Activated T-cell treated with anti-CD3 and anti-CD28 coated beads for 48 hours (primary cell): ENCODE measurements around the gene TLCD4.

Experiments used
- DNase-seq: peaks from one replicate; pipeline ENCODE4 v3.0.0-alpha.2; 2020; ENCODE audit warnings: low read depth

TLCD4 gene

DNA sequence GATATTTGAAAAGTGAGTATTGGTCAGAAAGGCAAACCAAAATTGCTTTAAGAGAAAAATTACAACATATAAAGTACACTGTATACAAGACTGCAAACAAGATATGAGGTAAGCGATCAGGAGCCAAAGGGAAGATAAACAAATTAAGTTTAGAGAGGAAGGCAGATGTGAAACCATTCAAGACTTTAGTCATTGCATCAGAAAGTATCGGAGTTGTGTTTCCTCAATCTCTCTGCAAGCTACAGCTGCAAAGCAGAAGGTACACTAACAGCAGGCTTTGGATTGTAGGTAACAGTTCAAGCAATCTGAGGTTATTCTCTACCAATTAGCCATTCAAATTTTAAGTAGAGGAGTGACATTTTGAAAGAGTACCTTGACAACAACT, 21.3 kb upstream of the TLCD4 start:
- no peak for DNase-seq

DNA sequence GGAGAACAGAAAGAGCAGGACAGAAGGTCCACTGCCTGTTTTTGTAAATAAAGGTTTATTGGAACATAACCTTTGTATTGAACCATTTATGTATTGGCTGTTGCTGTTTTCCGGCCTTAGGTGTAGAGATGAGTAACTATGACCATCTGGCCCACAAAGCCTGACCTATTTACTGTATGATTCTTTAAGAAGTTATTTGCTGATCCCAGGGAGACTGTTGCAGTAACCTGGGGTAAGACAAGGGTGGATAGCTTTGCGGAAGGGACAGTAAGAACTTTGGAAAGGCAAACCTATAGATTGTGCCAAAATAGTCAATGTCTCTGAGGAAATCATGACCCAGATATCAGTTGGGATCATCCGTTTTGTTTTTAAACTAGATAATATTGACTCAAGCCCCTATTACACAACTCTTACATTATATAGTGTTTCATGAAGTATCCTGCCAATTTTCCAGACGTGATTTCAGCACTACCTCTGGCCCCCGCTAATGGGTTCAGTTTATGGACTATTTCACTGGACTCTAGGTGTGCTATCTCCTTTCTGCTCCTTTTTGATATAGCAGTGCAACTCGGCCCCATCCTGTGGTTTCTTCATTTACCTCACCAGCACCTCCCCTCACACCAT, 20.8 kb upstream of the TLCD4 start:
- no peak for DNase-seq

DNA sequence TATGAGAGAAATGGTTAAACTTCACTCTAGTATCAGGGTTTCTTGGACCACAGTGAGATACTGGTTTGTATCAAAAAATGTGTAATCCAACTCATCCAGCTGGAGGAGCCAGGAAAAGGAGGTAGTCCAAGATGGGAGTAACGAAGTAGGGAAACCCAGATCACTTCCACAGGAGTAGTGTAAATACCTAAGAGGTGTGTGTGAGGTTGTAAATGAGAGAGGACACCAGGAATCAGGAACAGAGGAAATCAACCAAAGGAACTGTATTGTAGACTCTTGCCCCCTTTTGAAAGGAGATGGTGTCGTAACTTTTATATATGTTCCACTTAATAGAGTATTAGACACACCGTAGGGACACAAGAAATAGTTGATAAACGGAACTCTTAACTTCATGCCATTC, 19.7 kb upstream of the TLCD4 start:
- DNase-seq, result no peak

DNA sequence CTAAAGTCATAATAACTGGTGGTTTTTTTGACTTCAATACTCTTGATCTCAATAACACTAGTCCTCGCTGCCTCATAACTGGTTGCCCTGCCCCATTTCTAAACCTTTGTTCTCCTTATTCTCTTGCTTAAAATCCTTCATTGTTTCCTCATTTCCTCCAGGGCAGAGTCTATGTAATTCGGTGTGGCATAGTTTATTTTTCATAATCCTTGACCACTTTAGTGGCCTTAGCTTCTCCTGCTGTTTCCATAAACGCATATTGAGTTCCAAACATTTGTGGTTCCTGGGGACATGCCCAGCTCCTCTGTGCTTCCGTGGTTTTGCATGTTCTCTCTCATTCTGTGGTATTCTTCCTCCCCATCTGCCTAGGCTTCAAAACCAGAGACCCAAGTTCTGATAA, 19.0 kb upstream of the TLCD4 start:
- no peak for DNase-seq

DNA sequence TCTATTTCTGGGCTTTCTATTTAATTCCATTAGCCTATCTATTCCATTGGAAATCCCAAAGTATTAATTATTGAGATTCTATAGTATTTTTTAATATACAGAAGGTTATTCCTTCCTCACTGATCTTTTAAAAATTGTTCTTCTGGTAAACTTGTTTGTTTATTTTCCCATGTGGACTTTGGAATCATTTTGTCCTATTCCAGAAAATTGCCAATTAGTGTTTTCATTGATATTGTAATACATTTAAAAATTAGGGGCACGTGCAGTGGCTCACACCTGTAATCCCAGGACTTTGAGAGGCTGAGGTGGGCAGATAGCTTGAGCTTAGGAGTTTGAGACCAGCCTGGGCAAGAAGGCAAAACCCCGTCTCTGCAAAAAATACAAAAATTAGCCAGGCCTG, 8.4 kb upstream of the TLCD4 start:
- DNase-seq, result no peak

DNA sequence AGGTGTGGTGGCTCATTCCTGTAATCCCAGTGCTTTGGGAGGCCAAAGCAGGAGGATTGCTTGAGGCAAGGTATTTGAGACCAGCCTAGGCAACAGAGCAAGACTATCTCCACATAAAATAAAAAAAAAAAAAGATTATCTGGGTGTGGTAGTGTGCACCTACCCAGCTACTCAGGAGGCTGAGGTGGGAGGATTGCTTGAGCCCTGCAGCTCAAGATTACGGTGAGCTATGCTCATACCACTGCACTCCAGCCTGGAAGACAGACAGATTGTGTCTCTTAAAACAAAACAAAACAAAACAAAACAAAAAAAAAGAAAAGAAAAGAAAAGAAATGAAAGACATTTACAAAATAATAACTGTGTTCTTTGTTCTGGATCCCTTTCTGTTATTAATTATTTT, 6.1 kb upstream of the TLCD4 start:
- DNase-seq, result no peak

DNA sequence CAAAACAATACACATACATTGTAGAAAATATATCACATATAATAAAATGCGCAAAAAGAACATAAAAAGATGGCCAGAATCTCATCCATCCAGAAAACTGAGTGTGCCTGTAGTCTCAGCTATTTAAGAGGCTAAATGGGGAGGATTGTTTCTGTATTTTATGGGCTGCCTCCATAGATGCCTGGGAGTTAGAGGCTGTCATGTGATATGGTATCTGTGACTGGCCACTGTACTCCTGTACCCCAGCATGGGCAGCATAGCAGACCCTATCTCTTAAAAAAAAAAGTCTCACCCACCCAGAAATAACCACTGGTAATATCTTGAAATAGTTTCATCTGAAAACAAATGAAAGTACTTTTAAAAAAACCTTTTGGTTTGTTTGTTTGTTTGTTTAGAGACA, 3.5 kb upstream of the TLCD4 start:
- DNase-seq, result no peak

DNA sequence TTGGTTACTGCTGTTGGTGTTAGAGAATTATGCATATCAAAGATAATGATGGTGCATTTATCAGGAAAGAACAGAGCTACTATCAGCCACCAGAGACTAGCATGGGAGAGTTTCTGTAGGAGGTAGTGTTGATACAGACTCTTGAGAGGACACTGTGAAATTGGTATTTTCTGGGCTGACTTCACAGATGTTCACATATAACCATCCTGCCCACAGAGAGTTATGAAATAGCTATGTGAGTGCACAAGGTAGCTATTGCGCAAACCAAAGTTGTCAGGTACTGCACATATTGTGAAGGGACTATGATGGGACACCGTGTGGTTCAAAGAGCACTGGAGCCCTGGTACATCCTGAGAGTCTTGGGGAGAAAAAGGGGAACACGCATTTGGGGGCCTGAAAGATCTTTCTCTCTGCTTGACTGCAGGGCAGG, 1.4 kb upstream of the TLCD4 start:
- no peak for DNase-seq

DNA sequence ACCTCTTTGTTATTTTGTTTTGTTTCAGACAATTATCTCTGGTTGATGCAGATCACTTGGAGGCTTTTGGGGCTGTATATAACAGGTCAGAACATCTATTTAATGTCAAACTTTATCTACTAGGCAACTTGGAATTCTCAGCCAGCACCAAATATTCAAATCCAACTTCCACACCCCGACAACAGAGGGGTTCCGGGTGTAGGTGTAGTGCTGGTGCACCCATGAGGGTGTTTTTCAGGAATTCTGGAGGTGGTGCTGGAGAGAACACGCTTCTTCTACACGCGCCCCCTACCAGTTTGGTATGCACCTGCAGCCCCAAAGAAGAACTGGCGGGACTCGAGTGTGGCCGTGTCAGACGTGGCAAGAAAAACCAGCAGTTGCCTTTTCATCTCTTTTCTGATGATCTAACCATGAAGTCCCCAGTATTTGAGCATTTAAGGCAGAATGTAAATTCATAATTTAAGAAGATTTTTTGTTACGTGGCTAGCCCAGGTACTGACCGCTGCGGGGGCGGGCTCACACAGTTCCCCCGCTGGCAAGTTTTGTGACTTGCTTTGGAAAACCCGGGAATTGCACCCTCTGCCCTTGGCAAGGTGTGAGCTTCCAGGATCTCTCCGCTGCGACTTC, 462 bp upstream of the TLCD4 start:
- peak; percentile 23 for DNase-seq

DNA sequence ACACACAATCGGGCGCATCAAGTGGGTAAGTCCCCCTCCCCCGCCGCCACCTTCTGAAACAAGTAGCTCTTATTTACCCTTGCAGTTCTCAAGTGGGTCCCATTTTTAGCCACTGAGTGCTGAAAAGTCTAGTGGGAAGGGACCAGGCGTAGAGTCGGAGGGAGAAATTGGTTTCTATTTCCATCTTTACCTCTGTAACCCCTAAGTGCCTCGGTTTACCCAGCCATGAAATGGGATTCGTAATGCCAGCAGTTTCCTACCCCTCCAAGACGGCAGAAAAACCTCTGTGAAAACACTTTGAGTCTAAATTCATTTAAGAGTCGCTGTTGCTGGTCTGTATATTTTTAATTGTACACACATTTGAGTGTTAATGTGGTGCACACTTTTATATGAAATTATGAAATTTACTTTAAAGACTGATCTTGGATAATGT, 928 bp downstream of the TLCD4 start:
- DNase-seq, result no peak

DNA sequence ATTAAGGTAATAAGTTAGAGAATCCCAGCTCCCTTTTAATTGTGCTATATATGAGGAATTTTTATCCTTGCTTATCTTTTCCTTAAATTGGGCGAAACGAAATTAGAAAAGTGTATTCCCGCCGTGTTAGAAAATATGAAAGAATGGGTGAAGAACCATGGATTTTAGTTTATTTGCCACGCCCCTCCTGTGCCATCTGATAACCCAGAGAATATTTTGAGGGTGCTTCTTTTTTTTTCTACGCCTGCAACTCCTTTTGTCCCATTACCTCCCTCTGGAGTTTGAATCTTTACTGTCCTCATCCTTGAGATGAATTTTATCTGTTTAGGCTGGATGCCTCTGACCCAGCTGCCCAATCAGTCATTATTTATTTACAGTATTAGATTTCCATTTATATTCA, 1.6 kb downstream of the TLCD4 start:
- no peak for DNase-seq

DNA sequence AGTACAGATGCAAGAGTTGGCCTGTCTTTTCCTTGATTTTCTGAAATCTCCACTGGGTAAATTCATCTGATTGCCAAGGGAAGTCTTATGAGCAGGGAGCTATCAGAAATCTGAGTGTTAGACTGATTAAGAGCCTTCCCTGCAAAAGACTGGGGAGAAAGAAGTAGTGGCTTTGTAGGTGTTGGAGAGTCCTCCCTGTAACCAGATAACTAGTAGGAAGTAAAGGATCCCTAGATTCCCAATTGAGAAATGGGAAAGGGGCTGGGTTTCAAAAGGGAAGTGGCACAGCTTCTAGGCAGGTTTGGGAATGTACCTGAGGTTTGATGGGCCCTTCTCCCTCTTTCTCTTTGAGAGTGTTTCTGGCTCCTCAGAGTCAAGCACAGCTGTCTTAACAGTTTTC, 2.1 kb downstream of the TLCD4 start:
- no peak for DNase-seq

DNA sequence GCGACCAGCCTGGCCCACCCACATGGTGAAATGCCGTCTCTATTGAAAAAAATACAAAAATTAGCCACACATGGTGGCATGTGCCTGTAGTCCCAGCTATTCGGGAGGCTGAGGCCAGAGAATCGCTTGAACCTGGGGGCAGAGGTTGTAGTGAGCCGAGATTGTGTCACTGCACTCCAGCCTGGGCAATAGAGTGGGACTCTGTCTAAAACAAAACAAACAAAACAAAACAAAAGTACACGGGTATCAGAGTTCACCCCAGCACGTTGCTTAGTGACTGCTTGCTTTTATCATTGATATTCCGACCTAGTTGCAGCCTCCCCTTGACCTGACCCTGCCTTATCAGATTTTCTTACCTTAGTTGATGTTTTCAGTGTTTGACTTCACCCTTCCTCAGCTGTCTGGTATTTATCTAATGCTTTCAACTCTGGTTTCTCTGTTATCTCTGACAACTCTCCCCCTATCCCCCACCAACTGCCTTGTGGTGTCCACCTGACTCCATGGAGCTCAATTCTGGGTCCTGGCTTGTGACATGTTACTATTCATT, 5.1 kb downstream of the TLCD4 start:
- no peak for DNase-seq

DNA sequence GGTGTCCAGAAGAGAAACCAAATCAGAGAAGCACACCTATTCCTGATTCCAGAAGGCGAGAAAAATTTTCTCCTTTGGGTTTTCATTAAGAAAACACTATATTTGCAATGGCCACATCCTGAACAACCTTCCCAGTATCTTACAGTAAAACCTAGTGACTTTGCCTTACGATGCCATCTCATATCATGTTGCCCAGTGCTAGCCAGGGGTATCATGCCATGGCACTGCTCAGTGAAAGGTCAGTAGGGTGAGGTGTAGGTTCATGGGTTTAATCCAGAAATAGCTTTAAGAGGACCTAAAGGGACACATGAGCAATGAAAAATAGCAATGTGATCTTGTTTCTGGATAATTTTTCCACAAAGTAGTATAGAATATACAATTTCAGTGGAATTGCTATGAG, 7.2 kb downstream of the TLCD4 start:
- no peak for DNase-seq

DNA sequence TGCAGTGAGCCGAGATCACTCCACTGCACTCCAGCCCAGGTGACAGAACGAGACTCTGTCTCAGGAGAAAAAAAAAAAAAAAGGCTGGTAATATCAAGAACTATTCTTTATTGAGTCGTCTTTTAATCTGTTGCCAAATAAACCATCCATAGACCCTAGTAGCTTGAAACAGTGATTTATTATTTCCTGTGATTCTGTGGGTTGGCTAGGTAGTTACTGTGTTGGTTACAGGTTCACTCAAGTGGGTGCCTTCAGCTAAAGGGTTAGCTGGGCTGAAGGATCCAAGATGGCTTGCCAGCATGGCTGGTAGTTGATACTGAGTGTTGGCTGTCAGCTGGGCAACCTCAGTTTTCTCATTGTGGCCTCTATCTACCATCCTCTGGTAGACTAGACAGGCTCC, 9.2 kb downstream of the TLCD4 start:
- DNase-seq, result no peak

DNA sequence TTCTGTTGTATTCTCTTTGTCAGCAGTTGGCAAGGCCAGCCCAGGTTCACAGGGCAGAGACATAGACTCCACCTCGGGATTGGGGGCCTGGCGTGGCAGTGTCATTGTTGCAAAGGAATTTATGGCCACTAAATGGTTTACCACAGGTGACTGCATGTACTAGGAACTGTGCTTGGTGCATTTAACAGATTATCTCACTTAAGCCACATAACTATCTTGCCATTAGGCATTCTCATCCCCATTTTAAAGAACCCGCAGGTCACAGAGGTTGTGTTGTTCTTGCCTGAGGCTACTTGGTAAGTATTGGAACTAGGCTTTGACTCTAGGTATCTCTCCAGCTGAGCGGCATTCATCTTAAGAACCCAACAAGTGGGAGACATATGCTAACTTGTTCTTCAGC, 9.7 kb downstream of the TLCD4 start:
- no peak for DNase-seq

DNA sequence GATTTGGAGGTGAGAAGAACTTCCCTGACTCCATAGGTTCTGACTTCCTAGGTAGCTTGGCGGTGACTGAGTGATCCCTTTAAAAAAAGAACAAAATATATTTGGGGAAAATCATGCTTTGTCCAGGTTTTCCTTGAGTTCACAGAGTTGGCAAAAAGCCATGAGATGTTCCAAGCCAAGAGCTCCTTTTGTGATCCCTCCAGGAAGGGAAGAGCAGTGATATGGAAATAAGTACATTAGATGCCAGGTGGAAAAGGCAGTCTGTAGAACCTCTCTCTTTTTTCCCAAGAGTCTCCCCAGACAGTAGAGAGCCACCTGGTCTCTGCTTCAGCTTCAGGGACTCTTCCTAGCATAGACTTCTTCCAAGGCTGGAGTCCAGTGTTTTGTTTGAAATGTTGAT, 10.2 kb downstream of the TLCD4 start:
- DNase-seq, result no peak

DNA sequence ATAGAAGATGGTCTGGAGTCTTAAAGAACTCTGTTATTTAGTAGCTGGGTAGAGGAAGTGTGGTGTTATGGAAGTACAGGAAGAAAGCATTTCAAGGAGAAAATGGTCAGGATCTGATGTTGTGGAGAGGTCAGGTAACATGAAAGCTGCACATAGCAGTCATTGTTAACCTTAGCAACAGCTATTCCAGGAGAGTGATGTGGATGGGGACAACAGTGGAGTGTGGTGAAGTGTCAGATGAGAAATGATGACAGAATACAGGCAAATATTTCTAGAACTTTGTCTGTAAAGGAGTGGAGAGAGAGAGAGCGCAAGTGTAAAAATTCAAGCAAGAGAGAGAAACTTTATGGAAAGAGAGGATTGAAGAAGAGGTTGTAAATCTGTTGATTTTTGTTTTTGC, 15.6 kb downstream of the TLCD4 start:
- no peak for DNase-seq

DNA sequence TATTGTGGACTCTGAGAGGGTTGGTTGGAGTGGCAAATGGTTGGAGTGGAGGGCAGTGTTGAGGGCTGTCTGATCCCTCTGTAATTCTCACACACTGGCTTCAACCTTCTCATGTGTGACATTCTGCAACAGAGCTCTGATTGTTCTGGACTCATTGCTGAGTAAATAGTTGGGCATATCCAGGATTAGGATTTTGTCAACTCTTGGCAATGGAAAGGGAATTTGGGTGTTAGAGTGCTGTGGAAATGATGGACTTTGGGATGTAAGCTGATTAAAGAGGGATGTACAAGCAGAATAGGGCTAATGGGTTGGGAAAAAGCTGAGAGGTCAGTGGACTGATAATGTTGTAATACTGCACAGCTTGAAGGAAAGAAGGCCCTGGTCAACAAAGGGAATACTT, 16.5 kb downstream of the TLCD4 start:
- no peak for DNase-seq

DNA sequence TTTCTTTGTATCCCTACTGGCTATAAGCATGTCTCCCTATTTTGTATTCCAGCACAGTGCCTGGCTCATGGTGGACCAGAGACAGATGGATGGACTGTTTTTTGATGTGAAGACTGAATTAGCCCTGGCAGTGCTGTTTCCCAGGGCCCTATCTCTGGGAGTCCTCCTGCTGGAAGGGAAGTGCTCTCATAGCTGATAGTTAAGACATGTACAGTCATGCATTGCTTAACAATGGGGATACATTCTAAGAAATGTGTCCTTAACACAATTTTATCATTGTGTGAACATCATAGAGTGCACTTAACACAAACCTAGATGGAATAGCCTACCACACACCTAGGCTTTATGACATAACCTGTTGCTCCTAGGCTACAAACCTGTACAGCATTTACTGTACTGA, 21.1 kb downstream of the TLCD4 start:
- DNase-seq, result no peak

DNA sequence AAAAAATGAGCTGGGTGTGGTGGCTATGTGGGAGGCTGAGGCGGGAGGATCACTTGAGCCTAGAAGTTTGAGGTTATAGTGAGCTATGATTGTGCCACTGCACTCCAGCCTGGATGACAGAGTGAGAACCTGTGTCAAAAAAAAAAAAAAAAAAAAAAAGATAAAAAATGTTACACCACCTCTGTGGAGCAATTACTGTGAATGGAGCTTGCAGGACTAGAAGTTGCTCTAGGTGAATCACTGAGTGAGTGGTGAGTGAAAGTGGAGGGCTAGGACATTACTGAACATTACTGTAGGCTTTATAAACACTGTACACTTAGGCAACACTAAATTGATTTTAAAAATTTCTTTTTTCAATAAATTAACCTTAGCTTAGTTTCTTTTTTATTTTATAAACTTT, 21.9 kb downstream of the TLCD4 start:
- no peak for DNase-seq

DNA sequence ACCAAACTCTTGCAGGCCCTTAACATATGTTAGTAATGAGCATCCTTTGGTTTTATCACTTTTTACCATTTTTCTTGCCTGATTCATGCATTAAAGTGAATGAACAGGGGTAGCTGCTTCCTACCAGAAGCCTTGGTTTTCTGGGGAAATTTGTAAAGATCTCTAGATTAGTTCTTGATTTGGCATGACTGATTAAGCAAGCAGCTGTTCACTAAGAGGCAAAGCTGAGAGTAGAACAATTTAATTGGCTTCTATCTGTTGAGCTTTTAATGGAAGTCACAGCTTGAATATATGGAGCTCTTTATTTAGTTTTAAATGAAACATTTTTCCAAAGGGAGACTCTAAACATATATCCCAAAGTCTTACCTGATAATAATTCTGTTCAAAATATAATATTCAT, 23.6 kb downstream of the TLCD4 start:
- no peak for DNase-seq

DNA sequence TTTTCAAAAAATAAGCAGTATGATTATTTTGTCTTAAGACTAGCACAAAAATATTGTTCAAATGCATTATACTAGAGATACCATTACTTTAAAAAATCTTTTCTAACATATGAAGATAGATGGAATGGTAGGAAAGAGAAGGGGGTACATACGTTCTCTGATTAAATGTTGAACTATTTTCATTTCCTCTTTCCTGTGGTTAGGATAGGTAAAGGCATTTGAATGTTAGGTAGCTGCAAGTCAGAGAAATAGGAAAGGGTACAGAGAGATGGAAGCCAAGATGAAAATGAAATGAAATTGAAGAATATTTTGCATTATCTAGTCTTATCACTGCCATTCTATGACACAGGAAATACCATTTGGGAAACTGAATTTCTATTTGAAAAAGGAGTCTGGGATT, 28.3 kb downstream of the TLCD4 start:
- no peak for DNase-seq

DNA sequence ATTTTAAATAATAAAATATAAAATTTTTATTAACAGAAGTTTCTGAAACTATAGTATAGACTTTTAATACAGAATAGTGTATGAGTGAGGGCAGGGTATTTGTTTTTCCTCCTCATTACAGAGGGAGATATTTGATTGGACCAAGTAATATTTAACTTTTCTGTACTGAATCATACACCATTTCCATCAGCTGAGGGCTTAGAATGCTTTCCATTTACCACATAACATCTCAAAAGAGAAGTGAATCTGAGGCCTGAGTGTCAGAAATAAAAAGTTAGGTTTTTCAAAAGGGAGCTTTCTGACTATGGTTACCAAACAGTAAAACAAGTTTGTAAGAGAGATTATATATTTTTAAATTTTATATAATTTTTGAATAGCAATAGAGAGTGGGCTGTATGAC, 29.5 kb downstream of the TLCD4 start:
- DNase-seq, result no peak
